H1 (cell line): ENCODE measurements around the gene STRN4. TPM values are rescaled to one million over a fixed set of nuclear protein-coding genes. Genes with fewer than 3 reads are reported as not detected.
A peak's percentile ranks its signal among the peaks of the same experiment; 100 is the strongest.

Experiments used
- BACH1 ChIP-seq: IDR thresholded peaks from 2 replicates; pipeline ENCODE4 v1.6.1; 2012; ENCODE audit warnings: low read length, improper control_type of control experiment
- CBX5 ChIP-seq: fragments of 300-800, 300-1000 bp; sonication (generic); IDR thresholded peaks from 2 replicates; pipeline ENCODE4 v1.7.1; 2016; ENCODE audit warnings: antibody characterized with exemption, low read length, low read depth
- CBX8 ChIP-seq: fragments of 300-800, 300-1000 bp; sonication (generic); IDR thresholded peaks from 2 replicates; pipeline ENCODE4 v1.7.1; 2016; ENCODE audit warnings: low read depth, low read length, borderline replicate concordance
- CREB1 ChIP-seq: IDR thresholded peaks from 2 replicates; pipeline ENCODE4 v1.6.1; 2012; ENCODE audit warnings: inconsistent platforms
- E2F6 ChIP-seq: IDR thresholded peaks from 2 replicates; pipeline ENCODE4 v1.6.1; 2012; ENCODE audit warnings: inconsistent platforms
- EGR1 ChIP-seq: IDR thresholded peaks from 2 replicates; pipeline ENCODE4 v1.6.1; 2011; ENCODE audit warnings: low read depth, low read length, borderline replicate concordance
- EP300 ChIP-seq, 2 experiments: IDR thresholded peaks; 1 replicate in 1 of 2; 2 replicates in 1 of 2; pipeline ENCODE4 v1.6.1; 2011 to 2012; ENCODE audit warnings: low read depth in 2 of 2, low read length in 2 of 2, mild to moderate bottlenecking in 2 of 2, borderline replicate concordance in 1 of 2, inconsistent platforms in 1 of 2, moderate library complexity in 1 of 2
- EZH2 ChIP-seq: fragments of 200-600 bp; sonication (generic); IDR thresholded peaks from 2 replicates; pipeline ENCODE4 v1.7.1; 2012; ENCODE audit warnings: low read depth, mild to moderate bottlenecking, moderate library complexity, low read length, inconsistent platforms; ENCODE audit not compliant: severe bottlenecking
- GABPA ChIP-seq: IDR thresholded peaks from 2 replicates; pipeline ENCODE4 v1.6.1; 2011; ENCODE audit warnings: mild to moderate bottlenecking, low read length, moderate library complexity, borderline replicate concordance; ENCODE audit not compliant: insufficient read depth
- PHF8 ChIP-seq: fragments of 200-600 bp; sonication (generic); conservative IDR thresholded peaks from 2 replicates; pipeline ENCODE4 v1.7.1; 2012; ENCODE audit warnings: low read depth, mild to moderate bottlenecking, inconsistent platforms, low read length, moderate library complexity
- RAD21 ChIP-seq, 2 experiments: IDR thresholded peaks in 1 of 2; conservative IDR thresholded peaks in 1 of 2; 2 replicates each; pipeline ENCODE4 v1.6.1; 2011; ENCODE audit warnings: low read depth in 2 of 2, low read length in 2 of 2, improper control_type of control experiment in 1 of 2, inconsistent platforms in 1 of 2, mild to moderate bottlenecking in 1 of 2, moderate library complexity in 1 of 2
- SRF ChIP-seq: IDR thresholded peaks from 2 replicates; pipeline ENCODE4 v1.6.1; 2011; ENCODE audit warnings: mild to moderate bottlenecking, low read depth, low read length, moderate library complexity
- YY1 ChIP-seq: IDR thresholded peaks from 2 replicates; pipeline ENCODE4 v1.6.1; 2011; ENCODE audit warnings: low read depth, mild to moderate bottlenecking, low read length
- polyA plus RNA-seq, 7 experiments: library from polyadenylated mRNA; depleted of rRNA in 3 of 7; stranded (reverse) in 5 of 7; unstranded in 2 of 7; fragments of >200 nt in 5 of 7; fragments of 200-250 nt in 2 of 7; gene quantifications; 1 replicate in 5 of 7; 2 replicates in 1 of 7; 4 replicates in 1 of 7; pipeline versions ENCODE4 v1.2.1 to v1.2.3, GENCODE V29; 2011 to 2013; ENCODE audit warnings: missing spikeins in 2 of 7, mixed read lengths in 2 of 7
- total RNA-seq: library from RNA; stranded (reverse); fragmentation: NEBNext Ultra II Directional; extraction: Animal tissue kit (Norgen Biotek cat#: 25700); gene quantifications from 2 replicates; pipeline ENCODE4 v1.2.1, GENCODE V29; 2021

The STRN4 gene
- total and polyA plus RNA-seq, 2 of the 8 experiments (the other 6 are each of a cell fraction or from before 2014, with no cell fraction given): 120 to 187 TPM

GRCh38 chr19:46746281-46747057, at the start of gene STRN4 (continued):
- TF ChIP-seq CREB1 (no peak), EGR1 (no peak), BACH1 (no peak), GABPA (no peak), RAD21 (IDR thresholded peaks at IDR 0.05 in 1 of 2, conservative IDR thresholded peaks at IDR 0.05 in 1 of 2; ENCODE audit: low read depth in 2 of 2, low read length in 2 of 2) (no peak), E2F6 (0 out of 2 replicates have a peak, but pooled peaks have one; percentile 10), CBX5 (no peak), PHF8 (0 out of 2 replicates have a peak, but pooled peaks have one; percentile 75), SRF (no peak), CBX8 (no peak), YY1 (no peak), EZH2 (no peak), EP300 (IDR thresholded peaks at IDR 0.05; ENCODE audit: borderline replicate concordance in 1 of 2, low read depth in 2 of 2, low read length in 2 of 2) (no peak)
